Activated T-helper 2 cell treated with anti-CD3 and anti-CD28 coated beads, Interferon-gamma antibody, Interleukin-2, Interleukin-4, amounts not matched to agents 10 μg/mL and 5 μg/mL and 100 μg/mL, durations not matched to agents 14 hours and 24 hours and 36 hours (primary cell): Measurements from ENCODE around the gene ABCB11. TPM values are rescaled to one million over a fixed set of nuclear protein-coding genes. Genes with fewer than 3 reads are reported as not detected.

ENCODE experiments used
- DNase-seq: peaks from one replicate; pipeline ENCODE4 v3.0.0; 2021; ENCODE audit warnings: low spot score
- H3K27ac Mint-ChIP-seq: one replicate; pipeline ENCODE4 v1.8.0; 2021; ENCODE audit warnings: mixed read lengths
- H3K27me3 Mint-ChIP-seq: one replicate; pipeline ENCODE4 v1.8.0; 2021; ENCODE audit warnings: low read depth, mixed read lengths
- H3K36me3 Mint-ChIP-seq: one replicate; pipeline ENCODE4 v1.8.0; 2021; ENCODE audit warnings: low read depth, mixed read lengths
- H3K4me1 Mint-ChIP-seq: one replicate; pipeline ENCODE4 v1.8.0; 2021; ENCODE audit warnings: low read depth, mixed read lengths
- H3K4me3 Mint-ChIP-seq: one replicate; pipeline ENCODE4 v1.8.0; 2021; ENCODE audit warnings: low read depth, mild to moderate bottlenecking, moderate library complexity, mixed read lengths
- H3K9me3 Mint-ChIP-seq: one replicate; pipeline ENCODE4 v1.8.0; 2021; ENCODE audit warnings: mixed read lengths
- intact Hi-C: fragments of 100-400 bp; cut with micrococcal nuclease; formaldehyde crosslinking; loops from one replicate; pipeline ENCODE4 v1.15.1; 2023
- total RNA-seq: library from RNA; stranded (reverse); gene quantifications from 2 replicates; pipeline ENCODE4 v1.2.3, GENCODE V29; 2022

The ABCB11 gene
- total RNA-seq, result 0.02 TPM in 1 of 2 replicates, not detected in the other

DNA sequence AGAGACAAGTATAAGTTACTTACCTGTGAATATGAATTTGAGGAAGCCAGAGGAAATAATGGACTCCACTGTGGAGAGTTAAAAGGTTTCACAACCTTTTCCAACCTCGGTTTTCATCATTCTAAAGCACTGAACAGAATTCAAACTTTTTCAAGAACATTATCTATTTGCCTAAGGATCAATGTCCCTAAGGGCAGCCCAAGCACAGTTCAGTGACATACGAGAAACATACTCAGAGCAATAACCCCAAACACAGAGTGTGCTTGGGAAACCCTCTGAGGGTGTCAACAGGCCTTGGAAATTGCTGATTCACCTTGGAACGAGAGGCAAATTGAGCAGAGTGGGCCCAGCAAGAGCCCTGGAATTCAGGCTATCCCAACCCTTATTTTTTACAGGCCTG is at the start of gene ABCB11:
Gene ABCB11, minus strand, starts transcription at position 123 of the 400 bp plus-strand sequence. CDS start 13,199 bp downstream, outside the sequence.
- H3K9me3 Mint-ChIP-seq, result no peaks in the 10 kb centered on the region
- no peaks in the 10 kb centered on the region for H3K36me3 Mint-ChIP-seq
- intact Hi-C loops, result no loop called here
- no peak within 1 kb of the TSS for H3K4me3 Mint-ChIP-seq
- no peaks in the 10 kb centered on the region for H3K27me3 Mint-ChIP-seq
- peaks cover 2% of the 10 kb centered on the region for H3K4me1 Mint-ChIP-seq
- no peak within 1 kb of the TSS for H3K27ac Mint-ChIP-seq
- DNase-seq, result no peak

DNA sequence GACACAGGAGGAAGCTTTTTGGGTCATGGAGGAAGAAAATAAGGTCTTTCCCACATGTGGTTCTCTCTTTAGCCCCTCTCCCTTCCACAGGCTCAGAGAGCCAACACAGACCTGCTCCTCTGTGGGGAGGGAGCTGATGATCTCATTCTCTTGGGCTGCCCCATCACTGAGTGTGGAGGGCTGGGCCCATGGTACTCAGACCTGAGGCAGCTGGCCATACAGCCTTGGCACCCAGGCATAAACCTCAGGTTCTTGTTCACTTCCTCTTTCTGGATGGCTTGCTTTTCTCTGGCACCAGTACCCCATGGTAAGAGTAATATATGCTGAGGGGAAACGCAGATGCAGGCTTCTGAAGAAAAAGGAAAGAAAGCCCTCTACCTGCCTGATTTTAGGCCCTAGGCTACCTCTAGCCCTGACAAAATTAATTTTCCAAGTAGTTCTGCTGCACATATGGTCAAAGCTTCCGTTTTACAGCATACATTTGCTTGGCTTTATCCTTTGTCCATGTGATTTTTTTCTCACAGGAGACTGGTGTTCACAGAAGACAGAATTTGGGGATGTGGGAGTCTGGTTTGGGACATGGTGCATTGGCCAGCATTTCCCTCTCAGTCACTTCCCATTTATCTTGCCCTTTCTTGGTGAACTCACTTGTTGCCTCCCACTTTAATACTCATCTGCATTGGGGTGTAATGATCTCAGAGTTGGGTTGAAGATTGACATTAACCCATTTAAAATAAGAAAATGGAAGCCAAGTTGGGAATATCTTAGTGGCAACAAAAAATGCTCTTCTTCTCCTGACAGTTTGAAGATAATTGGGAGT is 49.3 kb upstream of the ABCB11 start:
- no peak overlapping the region for H3K4me3 Mint-ChIP-seq

DNA sequence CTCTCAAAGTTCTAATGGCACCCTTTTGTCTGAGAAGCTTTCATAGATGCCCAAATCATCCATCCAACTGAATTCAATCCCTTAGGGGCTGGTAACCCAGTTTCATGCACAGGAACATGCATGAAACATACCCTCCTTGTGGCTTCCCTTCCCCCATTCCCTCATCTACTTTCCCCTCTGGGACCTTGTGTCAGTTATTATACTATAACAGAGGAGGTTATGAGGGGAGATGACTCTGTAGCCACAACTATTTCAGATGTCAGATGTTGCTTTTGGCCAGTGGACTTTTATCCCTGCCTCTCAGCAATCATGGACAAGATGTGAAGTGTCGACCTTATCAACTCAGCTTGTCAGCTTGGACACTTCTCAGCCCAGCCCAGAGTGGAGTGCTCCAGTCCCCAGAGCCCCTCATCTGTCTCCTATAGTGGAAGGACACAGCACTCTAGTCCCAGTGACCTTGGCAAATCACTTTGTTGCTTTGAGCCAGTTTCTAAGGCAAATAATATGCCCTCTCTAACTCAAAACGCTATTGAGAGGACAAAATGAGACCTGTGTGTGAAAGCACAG is 46.6 kb upstream of the ABCB11 start:
- Mint-ChIP-seq H3K36me3 (peaks cover 34% of the 10 kb centered on the region), H3K4me1 (peaks cover 19% of the 10 kb centered on the region), H3K27me3 (no peaks in the 10 kb centered on the region), H3K9me3 (peaks cover 25% of the 10 kb centered on the region), H3K27ac (no peak overlapping the region), H3K4me3 (no peak overlapping the region)
- no peak for DNase-seq
- intact Hi-C loops, result no loop called here

More for the DNA sequence above, 49.3 kb upstream of the ABCB11 start:
- H3K27ac Mint-ChIP-seq, result no peak overlapping the region
- H3K9me3 Mint-ChIP-seq, result peaks cover 26% of the 10 kb centered on the region
- DNase-seq, result no peak
- no peaks in the 10 kb centered on the region for H3K27me3 Mint-ChIP-seq
- peaks cover 6% of the 10 kb centered on the region for H3K4me1 Mint-ChIP-seq
- H3K36me3 Mint-ChIP-seq, result peaks cover 31% of the 10 kb centered on the region
- intact Hi-C loops, result no loop called here

DNA sequence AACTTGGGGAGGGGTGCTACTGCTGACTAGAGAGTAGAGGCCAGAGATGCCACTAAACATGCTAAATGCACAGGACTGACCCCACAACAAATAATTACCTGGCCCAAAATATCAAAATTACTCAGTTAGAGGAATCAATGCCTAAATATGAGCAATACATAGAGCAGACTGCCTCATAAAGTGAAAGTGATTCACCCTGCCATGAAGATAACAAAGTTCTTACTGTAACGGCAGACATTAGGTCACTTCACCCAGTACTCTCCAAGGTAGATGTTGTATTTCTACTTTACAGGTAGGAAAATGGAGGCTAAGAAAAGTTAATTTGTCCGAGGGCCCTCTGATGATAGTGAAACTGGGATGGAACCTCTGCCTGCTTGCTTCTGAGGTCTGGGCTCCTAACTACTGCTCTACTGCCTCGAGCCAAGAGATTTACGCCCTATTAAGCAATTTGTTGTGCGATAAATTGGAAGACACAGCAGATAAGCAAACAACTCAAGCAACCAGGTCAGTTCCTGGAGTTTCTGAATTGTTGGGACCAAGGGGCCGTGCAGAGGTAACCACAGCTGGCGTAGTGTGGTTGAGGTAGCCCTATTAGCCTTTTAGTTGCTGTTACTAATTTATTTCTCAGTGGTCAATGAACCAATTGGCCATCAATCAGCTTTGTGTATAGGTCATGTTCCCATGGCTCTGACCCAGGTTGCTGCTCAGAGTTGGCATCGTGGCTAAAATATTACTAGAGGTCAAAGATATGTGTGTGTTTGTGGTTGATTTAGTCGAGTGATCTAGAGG is 43.0 kb upstream of the ABCB11 start:
- no peak overlapping the region for H3K4me3 Mint-ChIP-seq
- peak overlapping the region; percentile 86 for H3K27ac Mint-ChIP-seq
- peaks cover 43% of the 10 kb centered on the region for H3K4me1 Mint-ChIP-seq
- H3K9me3 Mint-ChIP-seq, result peaks cover 31% of the 10 kb centered on the region
- intact Hi-C loops, result loop anchor here (1.0 to 5.0 kb wide), 4 partner anchors 21 to 97 kb away; no protein-coding TSS in a partner anchor
- H3K27me3 Mint-ChIP-seq, result no peaks in the 10 kb centered on the region
- no peak for DNase-seq
- H3K36me3 Mint-ChIP-seq, result peaks cover 37% of the 10 kb centered on the region

DNA sequence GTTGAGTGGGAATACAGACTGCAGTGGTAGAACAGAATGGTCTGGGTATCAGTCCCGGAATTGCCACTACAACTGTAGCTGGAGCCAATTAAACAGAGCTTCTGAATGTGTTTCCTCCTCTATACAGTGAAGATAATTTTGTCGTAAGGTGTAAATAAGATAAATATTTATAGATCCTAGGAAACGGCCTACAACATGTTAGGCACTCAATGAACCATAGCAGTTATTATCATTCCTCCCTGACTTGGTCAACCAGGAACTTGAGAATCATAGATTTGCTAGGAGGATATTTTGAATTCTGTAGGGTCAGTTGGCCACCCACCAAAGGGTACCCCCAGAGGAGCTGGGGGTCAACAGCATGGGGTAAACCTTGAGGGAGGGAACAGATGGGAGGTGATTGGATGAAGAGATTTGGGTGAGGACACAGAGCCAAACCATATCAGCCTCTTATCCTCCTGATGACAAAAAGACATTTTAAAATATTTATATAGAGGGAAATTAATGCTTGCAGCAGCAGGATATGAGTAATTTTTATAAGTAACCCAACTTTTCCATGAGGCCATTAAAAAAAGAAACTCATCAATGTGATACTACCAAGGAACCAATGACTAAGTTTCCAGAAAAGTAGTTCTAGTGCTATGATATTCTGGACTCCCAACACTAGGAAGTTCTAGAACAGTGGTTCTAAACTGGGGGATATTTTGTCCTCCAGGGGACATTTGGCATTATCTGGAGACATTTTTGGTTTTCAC is 42.3 kb upstream of the ABCB11 start:
- H3K27ac Mint-ChIP-seq, result peak overlapping the region; percentile 86
- H3K4me1 Mint-ChIP-seq, result peaks cover 48% of the 10 kb centered on the region
- peaks cover 34% of the 10 kb centered on the region for H3K36me3 Mint-ChIP-seq
- H3K9me3 Mint-ChIP-seq, result peaks cover 31% of the 10 kb centered on the region
- H3K27me3 Mint-ChIP-seq, result no peaks in the 10 kb centered on the region
- H3K4me3 Mint-ChIP-seq, result peak overlapping the region; percentile 30
- DNase-seq, result no peak
- intact Hi-C loops, result loop anchor here (1.0 to 5.0 kb wide), 3 partner anchors 36 to 97 kb away; no protein-coding TSS in a partner anchor

DNA sequence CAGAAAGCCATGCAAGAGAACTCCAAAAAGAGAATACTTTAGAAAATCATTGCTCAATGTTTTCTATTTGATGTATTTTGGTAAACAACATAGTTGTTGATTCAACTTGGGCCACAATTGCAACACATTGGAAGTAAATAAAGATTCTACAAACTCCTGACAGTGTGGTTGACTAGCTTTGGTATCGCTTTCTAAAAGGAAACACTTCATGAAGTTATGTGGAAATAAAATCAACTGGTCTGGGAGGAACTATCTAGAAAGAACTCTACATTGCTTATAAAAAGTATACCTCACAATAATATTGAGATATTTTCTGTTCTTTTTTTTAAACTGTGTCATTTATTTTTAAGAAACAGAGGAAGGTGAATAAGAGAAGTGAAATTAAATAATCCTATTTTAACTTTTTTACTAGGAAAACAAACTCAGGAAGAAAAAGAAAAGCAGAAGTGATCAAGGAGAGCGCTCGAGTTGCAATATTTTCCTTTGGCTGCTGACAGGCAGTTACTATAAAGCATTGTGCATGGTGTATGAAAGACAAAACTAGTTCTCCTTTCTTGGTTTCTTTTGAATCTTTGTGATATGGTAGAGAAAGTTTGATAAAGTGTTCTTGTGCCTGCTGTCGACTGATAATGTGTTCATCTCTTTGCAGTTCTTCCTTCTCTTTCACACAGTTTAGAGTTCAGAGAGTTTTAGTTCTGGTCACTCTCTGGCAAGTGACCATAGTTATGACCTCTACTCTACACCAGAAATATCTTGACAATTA is 41.2 kb upstream of the ABCB11 start:
- no peak for DNase-seq
- Mint-ChIP-seq H3K27ac (peak overlapping the region; percentile 86), H3K4me1 (peaks cover 46% of the 10 kb centered on the region), H3K9me3 (peaks cover 31% of the 10 kb centered on the region), H3K27me3 (no peaks in the 10 kb centered on the region), H3K36me3 (peaks cover 34% of the 10 kb centered on the region), H3K4me3 (peak overlapping the region; percentile 49)
- intact Hi-C loops, result loop anchor here (2.0 to 5.0 kb wide), 2 partner anchors 35 to 96 kb away; no protein-coding TSS in a partner anchor

DNA sequence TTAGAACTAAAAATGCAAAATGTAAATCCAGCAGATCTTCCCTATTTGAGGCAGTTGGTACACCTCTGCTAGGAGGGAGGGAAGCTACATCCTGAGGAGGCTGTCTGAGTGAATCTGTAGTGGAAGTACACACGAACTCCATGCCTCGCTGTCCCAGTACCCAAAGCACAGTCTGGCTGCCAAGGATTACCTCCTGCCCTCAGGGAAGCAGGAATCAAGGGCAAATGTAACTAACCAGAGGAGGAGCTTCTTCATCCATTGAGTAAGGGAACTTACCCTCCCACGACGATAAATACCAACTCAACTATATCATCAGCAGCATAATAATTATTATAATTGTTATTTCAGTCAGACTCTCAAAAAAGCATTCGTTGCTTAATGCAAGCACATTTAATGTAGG is 40.3 kb upstream of the ABCB11 start:
- no peaks in the 10 kb centered on the region for H3K27me3 Mint-ChIP-seq
- peaks cover 49% of the 10 kb centered on the region for H3K4me1 Mint-ChIP-seq
- peaks cover 32% of the 10 kb centered on the region for H3K36me3 Mint-ChIP-seq
- no peak for DNase-seq
- H3K4me3 Mint-ChIP-seq, result peak overlapping the region; percentile 44
- intact Hi-C loops, result loop anchor here (5.0 kb wide), 1 partner anchor 34 kb away; no protein-coding TSS in a partner anchor
- H3K27ac Mint-ChIP-seq, result peak overlapping the region; percentile 50
- peaks cover 29% of the 10 kb centered on the region for H3K9me3 Mint-ChIP-seq

DNA sequence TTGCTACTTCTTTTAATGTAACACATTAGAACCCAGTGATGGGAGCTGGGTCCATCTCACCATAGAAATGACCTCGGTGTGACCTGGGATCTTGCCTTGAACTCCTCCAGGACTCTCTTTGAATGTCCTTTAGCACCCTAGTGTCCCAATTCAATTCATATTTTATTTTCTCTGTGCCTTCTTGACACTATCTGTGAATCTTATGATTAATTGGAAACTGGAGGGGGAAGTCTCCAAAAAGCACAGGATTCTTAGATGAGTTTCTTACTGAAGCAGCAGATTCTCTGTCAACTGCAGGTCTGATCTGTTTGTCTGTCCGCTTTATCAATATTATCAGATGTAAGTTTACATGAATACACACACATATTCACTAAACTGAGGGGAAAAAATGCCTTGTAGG is 38.7 kb upstream of the ABCB11 start:
- Mint-ChIP-seq H3K27me3 (no peaks in the 10 kb centered on the region), H3K4me1 (peaks cover 49% of the 10 kb centered on the region), H3K36me3 (peaks cover 23% of the 10 kb centered on the region), H3K27ac (peak overlapping the region; percentile 59), H3K4me3 (peak overlapping the region; percentile 67), H3K9me3 (peaks cover 19% of the 10 kb centered on the region)
- DNase-seq, result no peak
- intact Hi-C loops, result loop anchor here (1.0 to 5.0 kb wide), 2 partner anchors 33 to 35 kb away; no protein-coding TSS in a partner anchor

DNA sequence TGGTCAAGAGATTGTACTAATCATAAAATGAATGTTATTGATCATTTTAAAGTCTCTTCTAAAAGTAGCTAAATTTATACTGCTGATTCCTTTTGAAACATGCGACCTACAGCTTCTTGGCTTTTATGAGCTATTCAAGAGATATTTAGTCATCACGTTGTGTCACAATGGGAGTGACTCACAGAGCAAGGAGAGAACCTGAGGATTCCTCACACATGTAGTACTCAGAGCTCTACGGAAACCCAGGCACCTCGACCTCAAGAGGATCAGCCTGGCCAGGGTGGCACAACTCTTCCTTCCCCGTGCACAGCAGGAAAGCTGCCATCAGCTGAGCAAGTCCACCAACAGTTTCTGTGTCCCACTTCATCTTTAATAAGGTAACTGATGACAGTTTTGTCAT is 38.2 kb upstream of the ABCB11 start, which contains the start of gene DHRS9:
Gene DHRS9, plus strand, starts transcription at position 223 of the 400 bp plus-strand sequence. CDS start 12,019 bp downstream, outside the sequence.
- no peak for DNase-seq
- peak within 1 kb of the TSS; percentile 59 for H3K27ac Mint-ChIP-seq
- peaks cover 44% of the 10 kb centered on the region for H3K4me1 Mint-ChIP-seq
- H3K27me3 Mint-ChIP-seq, result no peaks in the 10 kb centered on the region
- H3K4me3 Mint-ChIP-seq, result peak within 1 kb of the TSS; percentile 67
- peaks cover 19% of the 10 kb centered on the region for H3K9me3 Mint-ChIP-seq
- H3K36me3 Mint-ChIP-seq, result peaks cover 23% of the 10 kb centered on the region
- intact Hi-C loops, result loop anchor here (1.0 kb wide), 1 partner anchor 36 kb away; no protein-coding TSS in a partner anchor

DNA sequence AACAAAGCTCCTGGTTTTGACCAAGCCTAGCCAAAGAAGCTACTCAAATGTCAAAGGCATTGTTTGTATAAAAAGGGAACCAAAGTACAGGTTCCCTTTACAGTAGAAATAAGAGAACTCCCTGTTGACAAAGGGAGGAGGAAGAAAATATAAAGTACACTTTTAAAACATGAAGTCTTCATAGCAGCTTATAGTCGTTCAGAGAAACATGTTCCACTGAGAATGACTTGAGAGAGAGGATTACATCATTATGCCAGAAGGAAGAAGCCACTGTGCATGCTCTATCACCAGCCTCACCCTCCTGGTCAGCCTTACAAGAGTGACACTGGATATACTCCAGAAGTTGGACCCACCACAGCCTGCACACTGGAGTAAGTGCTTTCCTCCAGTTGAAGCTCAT is 35.8 kb upstream of the ABCB11 start:
- Mint-ChIP-seq H3K27me3 (no peaks in the 10 kb centered on the region), H3K4me1 (peaks cover 23% of the 10 kb centered on the region), H3K4me3 (no peak overlapping the region), H3K9me3 (no peaks in the 10 kb centered on the region), H3K27ac (no peak overlapping the region), H3K36me3 (peaks cover 3% of the 10 kb centered on the region)
- intact Hi-C loops, result no loop called here
- no peak for DNase-seq

DNA sequence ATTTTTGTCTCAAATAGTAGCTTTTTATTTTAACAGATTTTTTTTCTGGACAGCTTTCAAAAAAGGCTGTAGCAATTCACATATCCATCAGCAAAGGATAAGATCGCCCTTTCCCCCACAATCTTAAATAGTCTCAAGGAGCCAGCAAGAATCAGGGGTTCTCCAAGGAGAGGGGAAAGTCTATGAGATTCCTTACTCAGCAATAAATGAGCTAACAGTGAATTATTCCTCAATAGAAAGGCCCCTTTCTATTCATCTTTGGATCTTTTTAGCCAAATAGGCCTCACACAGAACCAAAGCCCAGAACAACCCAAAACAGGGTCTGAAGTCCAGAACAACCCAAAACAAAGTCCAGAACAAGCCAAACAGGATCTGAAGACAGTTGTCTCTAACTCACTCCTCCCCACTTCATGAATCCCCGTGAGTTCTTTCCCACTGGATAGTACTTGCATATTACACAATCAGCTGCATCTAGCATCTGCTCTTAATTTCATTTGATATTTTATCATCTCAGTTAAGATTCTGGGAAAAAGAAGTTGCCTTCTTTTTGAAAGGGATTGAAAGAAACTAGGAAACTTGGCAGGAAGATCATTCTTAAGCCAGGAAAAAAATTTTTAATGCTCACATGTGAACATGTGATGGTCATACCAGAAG is 34.9 kb upstream of the ABCB11 start:
- Mint-ChIP-seq H3K27me3 (no peaks in the 10 kb centered on the region), H3K36me3 (no peaks in the 10 kb centered on the region), H3K9me3 (no peaks in the 10 kb centered on the region), H3K4me1 (peaks cover 20% of the 10 kb centered on the region), H3K27ac (no peak overlapping the region), H3K4me3 (no peak overlapping the region)
- intact Hi-C loops, result no loop called here
- DNase-seq, result no peak
